A549 (cell line): Measurements from ENCODE around the gene CREB5. TPM values are rescaled to one million over a fixed set of nuclear protein-coding genes. Genes with fewer than 3 reads are reported as not detected.

Experiments
- ATAC-seq, 2 experiments: fragments of 200-7000 bp in 1 of 2; fragments of >200 bp in 1 of 2; cut with Nextera tagmentation in 1 of 2; cut with Tn5 transposase in 1 of 2; 3 replicates each; pipeline versions ENCODE4 v1.8.0 to v1.9.1; 2018 to 2020; ENCODE audit warnings: mild to moderate bottlenecking in 1 of 2, moderate library complexity in 1 of 2
- CTCF ChIA-PET: fragments of 300-600 bp; sonication (Branson Sonifier 250); formaldehyde crosslinking; extraction: SDS; loops from one replicate; lab custom pipeline; 2021; ENCODE audit warnings: antibody characterized with exemption, inconsistent platforms; lab: Yijun Ruan, JAX
- POLR2A ChIA-PET: fragments of 350-600 bp; formaldehyde crosslinking; extraction: SDS; loops from one replicate; lab custom pipeline; 2021; ENCODE audit warnings: antibody characterized with exemption, inconsistent platforms; lab: Yijun Ruan, JAX
- DNase-seq, 2 experiments: peaks; one replicate each; pipeline versions ENCODE4 v3.0.0 to v3.0.0-alpha.2; 2011 to 2016; ENCODE audit warnings: low read depth in 1 of 2, low spot score in 1 of 2
- FAIRE-seq: peaks from 2 replicates; lab custom pipeline; 2011; peaks lifted over from hg19 to GRCh38; lab: Jason Lieb, UNC
- H3K27ac ChIP-seq, 2 experiments: fragments of >200 bp; sonication (Bioruptor Twin); formaldehyde crosslinking; 3 replicates each; pipeline ENCODE4 v1.5.1; 2016 to 2017
- H3K4me1 ChIP-seq: fragments of >200 bp; sonication (Bioruptor Twin); formaldehyde crosslinking; 3 replicates; pipeline ENCODE4 v1.6.1; 2016
- H3K4me2 ChIP-seq: fragments of >200 bp; sonication (Bioruptor Twin); formaldehyde crosslinking; 3 replicates; pipeline ENCODE4 v1.6.1; 2016
- H3K4me3 ChIP-seq: fragments of >200 bp; sonication (Bioruptor Twin); formaldehyde crosslinking; 3 replicates; pipeline ENCODE4 v1.5.1; 2016
- H3K9me3 ChIP-seq: fragments of >200 bp; sonication (Bioruptor Twin); formaldehyde crosslinking; 3 replicates; pipeline ENCODE4 v1.6.1; 2016
- BHLHE40 ChIP-seq: IDR thresholded peaks from 2 replicates; pipeline ENCODE4 v1.6.1; 2012; ENCODE audit warnings: low read depth, low read length, inconsistent platforms
- CBX8 ChIP-seq: fragments of 200-600 bp; sonication (generic); IDR thresholded peaks from 2 replicates; pipeline ENCODE4 v1.6.1; 2016
- CHD4 ChIP-seq: fragments of 200-600 bp; sonication (generic); IDR thresholded peaks from 2 replicates; pipeline ENCODE4 v1.6.1; 2016; ENCODE audit warnings: antibody characterized with exemption, mild to moderate bottlenecking, borderline replicate concordance
- ESRRA ChIP-seq: fragments of 150-350 bp; IDR thresholded peaks from 2 replicates; pipeline ENCODE4 v1.6.1; 2014; ENCODE audit warnings: mild to moderate bottlenecking, low read length, borderline replicate concordance
- FOSB ChIP-seq: fragments of 250-450 bp; sonication (Bioruptor Pico); IDR thresholded peaks from 2 replicates; pipeline ENCODE4 v1.5.0; 2020; ENCODE audit warnings: mild to moderate bottlenecking, moderate library complexity
- FOSL2 ChIP-seq, 2 experiments: fragments of 450-650 bp in 1 of 2; fragments of >200 bp in 1 of 2; sonication (Bioruptor Twin) in 1 of 2; formaldehyde crosslinking; IDR thresholded peaks; 2 replicates each; pipeline versions ENCODE4 v1.5.0 to v1.6.1; 2016 to 2020; ENCODE audit warnings: mild to moderate bottlenecking in 1 of 2, moderate library complexity in 1 of 2
- HDAC2 ChIP-seq: fragments of 200-600 bp; sonication (generic); IDR thresholded peaks from 2 replicates; pipeline ENCODE4 v1.6.1; 2016
- HEYL ChIP-seq: fragments of 250-450 bp; sonication (Bioruptor Pico); IDR thresholded peaks from 2 replicates; pipeline ENCODE4 v1.8.0; 2021; ENCODE audit warnings: mild to moderate bottlenecking, moderate library complexity
- JUNB ChIP-seq: fragments of >200 bp; sonication (Bioruptor Twin); formaldehyde crosslinking; IDR thresholded peaks from 2 replicates; pipeline ENCODE4 v1.6.1; 2016
- KDM1A ChIP-seq: fragments of 200-600 bp; sonication (generic); IDR thresholded peaks from 2 replicates; pipeline ENCODE4 v1.6.1; 2016; ENCODE audit warnings: low read depth, mild to moderate bottlenecking
- KDM5A ChIP-seq: fragments of 200-600 bp; sonication (generic); IDR thresholded peaks from 2 replicates; pipeline ENCODE4 v1.6.1; 2016; ENCODE audit warnings: antibody characterized with exemption, mild to moderate bottlenecking
- MAZ ChIP-seq: fragments of 150-350 bp; IDR thresholded peaks from 2 replicates; pipeline ENCODE4 v1.6.1; 2014; ENCODE audit warnings: antibody characterized with exemption, low read depth, low read length, borderline replicate concordance
- MYC ChIP-seq: IDR thresholded peaks from 2 replicates; pipeline ENCODE4 v1.6.1; 2012; ENCODE audit warnings: mild to moderate bottlenecking, inconsistent platforms, low read length, improper control_type of control experiment, borderline replicate concordance
- NR3C1 ChIP-seq: fragments of >200 bp; sonication (Bioruptor Twin); formaldehyde crosslinking; IDR thresholded peaks from 3 replicates; pipeline ENCODE4 v1.6.1; 2017
- PHF8 ChIP-seq: fragments of 200-600 bp; sonication (generic); IDR thresholded peaks from 2 replicates; pipeline ENCODE4 v1.6.1; 2016; ENCODE audit warnings: low read depth, mild to moderate bottlenecking, antibody characterized with exemption, moderate library complexity, borderline replicate concordance
- RAD21 ChIP-seq, 2 experiments: fragments of >200 bp in 1 of 2; sonication (Bioruptor Twin) in 1 of 2; formaldehyde crosslinking in 1 of 2; IDR thresholded peaks in 1 of 2; conservative IDR thresholded peaks in 1 of 2; 2 replicates in 1 of 2; 3 replicates in 1 of 2; pipeline ENCODE4 v1.6.1; 2012 to 2018; ENCODE audit warnings: inconsistent platforms in 1 of 2
- RCOR1 ChIP-seq: fragments of 150-350 bp; IDR thresholded peaks from 2 replicates; pipeline ENCODE4 v1.6.1; 2014; ENCODE audit warnings: antibody characterized with exemption, low read length, low read depth
- RFX5 ChIP-seq: fragments of 450-650 bp; IDR thresholded peaks from 2 replicates; pipeline ENCODE4 v1.7.1; 2014; ENCODE audit warnings: antibody characterized with exemption, mild to moderate bottlenecking, moderate library complexity
- SREBF2 ChIP-seq: fragments of 450-650 bp; IDR thresholded peaks from 2 replicates; pipeline ENCODE4 v1.6.1; 2014; ENCODE audit warnings: mild to moderate bottlenecking, moderate library complexity
- TFCP2L1 ChIP-seq: fragments of 250-450 bp; sonication (Bioruptor Pico); IDR thresholded peaks from 2 replicates; pipeline ENCODE4 v1.5.0; 2021; ENCODE audit warnings: mild to moderate bottlenecking
- ZFP36 ChIP-seq: fragments of 450-650 bp; IDR thresholded peaks from 2 replicates; pipeline ENCODE4 v1.6.1; 2014; ENCODE audit warnings: borderline replicate concordance; ENCODE audit not compliant: partially characterized antibody
- WGBS: methylation state at CpG from one replicate; pipeline ENCODE4 v1.1.6; 2017; ENCODE audit errors: missing lambda C conversion rate; 5-methylcytosine and 5-hydroxymethylcytosine counted together
- polyA plus RNA-seq, 4 experiments: library from polyadenylated mRNA; depleted of rRNA in 3 of 4; stranded (reverse); fragments of >200 nt; fragmentation: RNase III in 1 of 4; extraction: RNeasy Plus Mini Kit Qiagen cat#74134 plus additional on column Dnase treatment in 1 of 4; gene quantifications; 2 replicates in 3 of 4; 3 replicates in 1 of 4; pipeline ENCODE4 v1.2.3, GENCODE V29; 2011 to 2017
- TF ChIP-seq, protein P1 (sequence below): fragments of >200 bp; sonication (Bioruptor Twin); formaldehyde crosslinking; IDR thresholded peaks from 2 replicates; pipeline ENCODE4 v1.6.1; 2016
- TF ChIP-seq, protein P2 (sequence below): fragments of 250-450 bp; sonication (Bioruptor Pico); IDR thresholded peaks from 2 replicates; pipeline ENCODE4 v1.5.0; 2020; ENCODE audit warnings: low read depth, mild to moderate bottlenecking, moderate library complexity
- TF ChIP-seq, protein P3 (sequence below): fragments of 450-650 bp; IDR thresholded peaks from 2 replicates; pipeline ENCODE4 v1.6.1; 2014; ENCODE audit warnings: antibody characterized with exemption

The CREB5 gene
- polyA plus RNA-seq, 2 of the 4 experiments (the other 2 are of a cell fraction) = 0.61 to 1.5 TPM

DNA sequence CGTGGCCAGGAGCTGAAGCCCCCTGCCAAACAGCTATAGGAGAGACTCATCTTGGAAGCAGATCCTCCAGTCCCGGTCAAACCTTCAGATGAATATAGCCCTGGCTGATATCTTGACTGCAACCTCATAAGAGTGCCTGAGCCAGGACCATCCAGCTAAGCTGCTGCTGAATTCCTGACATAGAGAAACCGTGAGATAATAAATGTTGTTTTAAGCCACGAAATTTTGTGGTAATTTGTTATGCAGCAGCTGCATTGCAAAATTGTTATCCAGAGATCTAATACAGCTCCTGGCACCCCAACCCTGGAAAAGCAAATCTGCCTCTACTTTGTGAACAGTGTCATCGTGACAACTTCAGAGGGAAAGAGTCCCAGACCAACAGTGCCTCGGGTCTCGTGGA, 119.9 kb downstream of the CREB5 start:
- no peak for ATAC-seq
- no peak for DNase-seq
- 56% methylated on average over 7 of the region's 7 CpGs for WGBS
- no peak overlapping the region for H3K4me3 ChIP-seq
- H3K4me2 ChIP-seq = no peak overlapping the region
- CTCF ChIA-PET = no interaction called here
- TF ChIP-seq KDM5A = no peak
- TF ChIP-seq MAZ = no peak
- TF ChIP-seq ESRRA = no peak
- TF ChIP-seq KDM1A = no peak
- no peak for TF ChIP-seq JUNB
- no peak for TF ChIP-seq BHLHE40
- no peak overlapping the region for H3K27ac ChIP-seq
- no peaks in the 10 kb centered on the region for H3K9me3 ChIP-seq
- H3K4me1 ChIP-seq = peaks cover 14% of the 10 kb centered on the region
- FAIRE-seq = no peak
- POLR2A ChIA-PET = no interaction called here

DNA sequence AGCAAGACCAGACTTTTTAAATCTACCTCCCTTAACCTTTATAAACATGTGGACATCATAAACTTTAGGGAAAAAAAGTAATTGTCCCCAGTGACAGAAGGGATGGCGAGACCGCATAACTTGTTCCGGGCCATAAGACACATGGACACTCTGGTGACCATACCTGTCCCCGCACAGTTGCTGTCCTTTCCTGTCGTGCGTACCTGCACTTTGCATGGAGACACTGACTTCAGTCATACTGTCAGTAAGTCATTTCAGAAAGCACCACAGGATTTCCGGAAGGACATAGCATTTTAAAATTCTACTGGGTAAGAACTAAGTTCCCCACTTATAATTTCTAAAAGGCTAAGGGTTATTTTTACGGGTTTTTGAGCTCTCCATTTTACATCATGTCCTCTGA, 120.9 kb downstream of the CREB5 start:
- Histone ChIP-seq H3K4me2 (peak overlapping the region; percentile 35; the same call in 1 of the 3 replicates), H3K4me1 (peaks cover 14% of the 10 kb centered on the region), H3K4me3 (no peak overlapping the region), H3K9me3 (no peaks in the 10 kb centered on the region), H3K27ac (no peak overlapping the region)
- FAIRE-seq (no peak), ATAC-seq (no peak), DNase-seq (no peak)
- WGBS = 83% methylated on average over 8 of the region's 8 CpGs
- ChIA-PET POLR2A (no interaction called here), CTCF (interaction anchor here (0.7 kb wide), 1 partner anchor 41 kb away, joined by 5 read pairs; no protein-coding TSS in a partner anchor)
- no peak for TF ChIP-seq CBX8
- no peak for TF ChIP-seq ZFP36
- TF ChIP-seq, protein P1, sequence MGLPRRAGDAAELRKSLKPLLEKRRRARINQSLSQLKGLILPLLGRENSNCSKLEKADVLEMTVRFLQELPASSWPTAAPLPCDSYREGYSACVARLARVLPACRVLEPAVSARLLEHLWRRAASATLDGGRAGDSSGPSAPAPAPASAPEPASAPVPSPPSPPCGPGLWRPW = no peak
- no peak for TF ChIP-seq HEYL (CRISPR knock-in tag)
- TF ChIP-seq MAZ = no peak
- no peak for TF ChIP-seq SREBF2
- TF ChIP-seq HDAC2 = no peak
- no peak for TF ChIP-seq RCOR1
- TF ChIP-seq, protein P2, sequence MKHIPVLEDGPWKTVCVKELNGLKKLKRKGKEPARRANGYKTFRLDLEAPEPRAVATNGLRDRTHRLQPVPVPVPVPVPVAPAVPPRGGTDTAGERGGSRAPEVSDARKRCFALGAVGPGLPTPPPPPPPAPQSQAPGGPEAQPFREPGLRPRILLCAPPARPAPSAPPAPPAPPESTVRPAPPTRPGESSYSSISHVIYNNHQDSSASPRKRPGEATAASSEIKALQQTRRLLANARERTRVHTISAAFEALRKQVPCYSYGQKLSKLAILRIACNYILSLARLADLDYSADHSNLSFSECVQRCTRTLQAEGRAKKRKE = no peak
- no peak for TF ChIP-seq NR3C1
- TF ChIP-seq CHD4 = no peak
- TF ChIP-seq, protein P3, sequence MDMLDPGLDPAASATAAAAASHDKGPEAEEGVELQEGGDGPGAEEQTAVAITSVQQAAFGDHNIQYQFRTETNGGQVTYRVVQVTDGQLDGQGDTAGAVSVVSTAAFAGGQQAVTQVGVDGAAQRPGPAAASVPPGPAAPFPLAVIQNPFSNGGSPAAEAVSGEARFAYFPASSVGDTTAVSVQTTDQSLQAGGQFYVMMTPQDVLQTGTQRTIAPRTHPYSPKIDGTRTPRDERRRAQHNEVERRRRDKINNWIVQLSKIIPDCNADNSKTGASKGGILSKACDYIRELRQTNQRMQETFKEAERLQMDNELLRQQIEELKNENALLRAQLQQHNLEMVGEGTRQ = no peak
- no peak for TF ChIP-seq MYC
- no peak for TF ChIP-seq RFX5
- TF ChIP-seq RAD21 (conservative IDR thresholded peaks at IDR 0.05 in 1 of 2, IDR thresholded peaks at IDR 0.05 in 1 of 2) = no peak
- TF ChIP-seq TFCP2L1 (CRISPR knock-in tag) = no peak
- no peak for TF ChIP-seq FOSB

DNA sequence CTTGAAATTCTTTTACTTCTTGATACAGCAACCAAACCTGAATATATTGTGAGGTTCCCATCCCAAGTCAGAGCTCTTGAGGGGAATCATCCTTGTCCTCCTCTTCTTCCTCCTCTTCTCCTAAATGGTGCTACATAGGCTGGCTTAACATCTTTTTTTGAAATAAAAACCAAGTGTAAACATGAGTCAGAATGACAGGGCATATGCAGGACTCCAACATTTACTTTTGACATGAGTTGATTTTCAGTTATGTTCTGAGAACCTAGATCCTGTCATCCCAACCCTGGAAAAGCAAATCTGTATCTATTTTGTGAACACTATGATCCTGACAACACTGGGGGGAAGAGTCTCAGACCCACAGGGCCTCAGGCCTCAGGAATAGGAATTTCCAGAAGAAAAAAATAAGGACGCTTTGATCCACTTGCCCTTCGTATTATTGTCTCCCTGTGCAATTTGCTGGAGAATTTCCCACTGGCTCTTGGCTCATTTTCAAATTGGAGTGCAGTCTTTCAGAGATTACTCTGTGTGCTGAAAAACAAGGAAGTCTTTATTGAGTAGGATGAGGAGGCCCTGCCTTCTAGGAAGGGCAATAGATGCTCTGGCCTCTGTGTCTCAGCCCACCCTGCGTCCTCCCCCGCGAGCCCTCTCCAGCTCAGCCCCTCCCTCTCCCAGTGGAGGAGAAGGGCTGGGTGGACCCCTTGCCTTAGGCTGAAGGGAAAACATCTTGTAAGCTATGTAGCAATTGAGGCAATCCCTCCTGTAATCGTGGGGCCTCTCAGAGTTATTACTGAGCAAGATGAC, 121.6 kb downstream of the CREB5 start:
- TF ChIP-seq PHF8 = no peak
- TF ChIP-seq FOSL2 (IDR thresholded peaks at IDR 0.05) = no peak
- peak; percentile 38; the same call in 1 of the 2 replicates for TF ChIP-seq FOSL2 (CRISPR knock-in tag; IDR thresholded peaks at IDR 0.05)
- H3K4me1 ChIP-seq = peaks cover 14% of the 10 kb centered on the region
- H3K4me3 ChIP-seq = no peak overlapping the region
- FAIRE-seq (no peak), ATAC-seq (peak; percentile 15 to 63; a peak in 4 of 6 replicates), DNase-seq (peak in 1 of 2 experiments; percentile 30)
- ChIA-PET POLR2A (no interaction called here), CTCF (interaction anchor here (0.7 kb wide), 1 partner anchor 40 kb away, joined by 5 read pairs; no protein-coding TSS in a partner anchor)
- peak overlapping the region; percentile 35 for H3K4me2 ChIP-seq
- peak overlapping the region; percentile 11 to 20; a peak in 2 of 6 replicates for H3K27ac ChIP-seq
- no peaks in the 10 kb centered on the region for H3K9me3 ChIP-seq
- WGBS = 46% methylated on average over 6 of the region's 6 CpGs
